ENCODE measurements around the gene PTOV1.

The PTOV1 gene

DNA sequence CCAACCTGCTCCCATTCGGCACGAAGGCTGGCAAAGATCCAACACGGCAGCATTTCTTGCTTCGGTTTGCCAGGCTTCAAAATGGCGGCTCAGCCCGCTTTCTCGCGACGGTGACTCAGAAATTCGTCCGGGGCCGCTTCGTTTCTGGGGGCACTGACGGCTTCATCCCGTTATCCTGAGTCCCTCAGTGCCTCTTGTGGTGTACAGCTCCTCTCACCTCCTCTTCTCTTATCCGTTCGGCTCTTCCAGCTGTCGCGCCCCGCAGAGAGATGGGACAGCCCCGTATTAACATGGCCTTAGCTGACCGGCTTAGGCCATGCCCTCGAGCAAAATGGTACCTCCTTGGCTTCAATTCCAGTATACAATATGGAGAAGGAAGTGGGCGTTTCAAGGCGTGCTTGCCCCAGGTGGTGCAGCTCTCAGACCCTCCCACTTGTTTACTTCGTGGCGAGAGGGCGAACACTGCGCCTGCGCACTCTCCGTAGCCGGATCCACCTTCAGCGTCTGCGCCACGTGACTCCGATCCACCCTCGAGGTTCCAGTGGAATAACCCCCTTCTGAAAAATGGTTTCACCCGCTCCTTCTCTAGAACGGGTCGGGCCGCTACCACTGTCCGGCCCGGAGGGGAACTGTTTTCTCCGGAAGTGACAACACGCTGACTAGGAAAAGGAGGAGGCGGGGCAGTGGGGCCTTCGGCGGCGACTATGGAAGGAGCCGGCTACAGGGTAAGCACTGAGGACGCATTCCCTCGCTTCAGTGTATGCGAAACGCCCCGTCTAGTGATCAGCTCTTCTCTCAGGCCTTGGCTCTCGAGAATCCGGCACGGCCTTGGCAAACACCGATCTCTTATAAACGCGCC, 26.3 kb downstream of the PTOV1 start, which contains the start of the genes AKT1S1 and TBC1D17:
Gene AKT1S1, minus strand, starts transcription at position 336 of the 859 bp plus-strand sequence. CDS start 4,060 bp downstream, outside the sequence.
Gene TBC1D17, plus strand, starts transcription at position 683 of the 859 bp plus-strand sequence. Its CDS starts 22 bp downstream, at position 705.
- peak; percentile 99 for DNase-seq

- peak; percentile 99 for DNase-seq
Measured at GRCh38 chr19:49877879-49878743, 27.2 kb downstream of the PTOV1 start.

DNA sequence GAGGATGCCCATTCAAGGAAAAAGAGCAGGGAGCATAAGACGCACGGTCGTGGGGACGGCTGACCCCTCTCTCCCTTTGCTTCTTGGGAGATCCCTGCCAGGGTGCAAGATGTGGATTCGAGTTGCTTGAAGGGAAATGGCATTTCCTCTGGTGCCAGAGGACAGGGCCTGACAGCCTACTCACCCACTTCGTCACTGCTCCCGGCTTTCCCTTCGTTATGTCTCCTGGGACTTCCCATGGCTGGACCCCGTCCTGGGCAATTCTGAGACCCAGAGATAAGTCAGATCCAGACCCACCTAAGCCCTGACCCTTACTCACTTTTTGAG, 27.7 kb downstream of the PTOV1 start:
- no peak for DNase-seq

DNA sequence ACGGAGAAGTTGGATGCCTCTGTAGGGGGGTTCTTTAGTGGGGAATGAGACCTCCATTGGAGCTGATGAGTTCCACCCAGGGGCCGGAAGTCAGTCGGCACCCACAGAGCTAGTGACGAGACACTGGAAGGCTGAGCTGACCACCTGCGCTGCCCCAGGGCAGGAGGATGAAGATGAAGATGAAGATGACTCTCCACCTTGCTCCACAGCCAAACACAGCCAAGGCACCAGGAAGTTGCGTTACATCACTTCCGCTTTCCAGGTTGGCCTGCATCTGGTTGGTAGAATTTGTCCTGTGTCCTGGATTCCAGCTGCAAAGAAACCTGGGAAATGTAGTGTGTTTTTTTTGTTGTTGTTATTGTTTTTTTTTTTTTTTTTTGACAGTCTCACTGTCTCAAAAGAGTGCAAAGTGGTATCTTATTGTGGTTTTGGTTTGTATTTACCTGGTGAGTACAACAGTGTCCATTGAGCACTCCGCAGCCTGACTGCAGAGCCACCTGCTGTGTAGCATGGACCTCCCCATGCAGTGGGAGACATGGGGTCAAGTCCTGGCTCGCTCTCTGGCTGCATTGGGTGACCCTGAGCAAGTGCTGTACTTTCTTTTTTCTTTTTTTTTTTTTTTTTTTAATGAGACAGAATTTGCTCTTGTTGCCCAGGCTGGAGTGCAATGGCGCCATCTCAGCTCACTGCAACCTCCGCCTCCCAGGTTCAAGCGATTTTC, 28.4 kb downstream of the PTOV1 start:
- no peak for DNase-seq

DNA sequence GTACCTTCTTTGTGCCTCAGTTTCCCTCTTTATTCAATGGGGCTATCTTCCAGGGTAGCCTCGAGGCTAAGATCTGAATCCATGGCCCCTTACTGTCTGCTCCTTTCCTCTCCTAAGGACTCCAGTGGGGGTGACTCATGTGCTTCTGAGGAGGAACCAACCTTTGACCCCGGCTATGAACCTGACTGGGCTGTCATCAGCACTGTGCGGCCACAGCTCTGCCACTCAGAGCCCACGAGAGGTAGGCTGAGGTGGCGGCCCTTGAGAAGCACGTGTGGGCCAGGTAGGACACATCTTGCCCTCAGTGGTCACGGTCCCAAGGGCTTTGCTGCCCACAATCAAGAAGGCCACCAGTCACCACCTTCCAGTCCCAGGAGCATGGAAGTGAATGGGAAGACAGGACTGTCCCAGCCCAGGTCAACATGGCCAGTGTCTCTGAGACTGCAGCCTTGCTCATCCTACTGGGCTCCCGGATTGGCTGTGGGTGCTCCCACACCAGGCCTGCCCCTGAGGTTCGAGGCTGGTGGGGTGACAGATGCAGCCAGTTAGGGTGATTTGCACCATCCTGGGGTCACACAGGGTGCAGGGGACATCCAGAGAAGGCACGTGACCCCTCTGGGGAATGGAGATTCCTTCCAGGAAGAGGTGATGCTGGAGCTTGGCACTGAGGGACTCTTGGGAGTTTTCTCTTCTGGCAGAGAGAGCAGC, 29.4 kb downstream of the PTOV1 start:
- no peak for DNase-seq

- DNase-seq = no peak
Measured at GRCh38 chr19:49881186-49881585, 30.2 kb downstream of the PTOV1 start.

DNA sequence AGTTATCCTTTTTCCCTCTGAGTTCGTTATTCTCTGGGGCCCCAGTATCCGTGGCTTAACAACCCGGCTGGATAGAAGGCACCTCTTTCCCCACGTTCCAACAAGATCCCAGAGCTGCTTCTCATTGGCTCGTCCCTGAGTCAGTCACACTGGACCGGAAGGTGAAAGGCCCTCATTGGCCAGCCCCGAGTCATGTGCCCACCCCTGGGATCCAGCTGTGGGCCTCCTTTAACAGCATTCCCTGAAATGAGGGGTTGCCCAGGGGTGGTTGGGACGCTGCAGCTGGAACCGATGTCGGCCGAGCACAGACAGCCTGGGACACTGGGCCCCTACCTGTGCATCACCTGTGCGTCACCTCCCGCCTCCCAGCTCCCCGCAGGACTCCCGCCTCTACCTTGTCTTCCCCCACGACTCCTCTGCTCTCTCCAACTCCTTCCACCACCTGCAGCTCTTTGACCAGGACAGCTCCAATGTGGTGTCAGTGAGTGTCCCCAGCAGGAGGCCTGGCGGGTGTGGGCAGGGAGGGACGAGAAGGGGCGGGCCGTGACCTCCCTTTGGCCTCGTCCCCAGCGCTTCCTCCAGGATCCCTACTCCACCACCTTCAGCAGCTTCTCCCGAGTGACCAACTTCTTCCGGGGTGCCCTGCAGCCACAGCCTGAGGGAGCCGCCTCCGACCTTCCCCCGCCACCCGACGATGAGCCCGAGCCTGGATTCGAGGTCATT, 30.9 kb downstream of the PTOV1 start:
- no peak for DNase-seq

GRCh38 chr19:49882643-49883042, 31.7 kb downstream of the PTOV1 start:
- no peak for DNase-seq

GRCh38 chr19:49883094-49883493, 32.1 kb downstream of the PTOV1 start:
- no peak for DNase-seq

GRCh38 chr19:49884109-49884508, 33.1 kb downstream of the PTOV1 start:
- no peak for DNase-seq

DNA sequence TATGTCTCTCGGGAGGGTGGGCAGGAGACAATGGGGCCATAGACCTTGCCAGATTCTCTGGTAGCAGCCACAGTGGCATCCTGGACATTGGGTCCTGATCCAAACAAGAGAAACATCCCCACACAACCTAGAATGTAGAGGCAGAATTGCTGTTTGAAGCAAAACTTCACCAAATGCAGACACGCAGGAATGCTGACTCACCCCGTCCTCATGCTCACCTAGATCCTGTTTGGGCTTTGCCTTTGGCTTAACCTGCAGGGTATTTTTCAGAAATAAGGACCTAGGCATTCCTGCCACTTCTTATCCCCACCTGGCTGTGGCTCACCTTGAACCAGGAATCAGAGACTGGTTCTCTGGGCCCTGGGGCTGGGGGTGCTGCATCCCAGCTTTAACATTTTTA, 33.8 kb downstream of the PTOV1 start:
- no peak for DNase-seq

- DNase-seq = no peak
Measured at GRCh38 chr19:49887037-49887664, 36.2 kb downstream of the PTOV1 start.

DNA sequence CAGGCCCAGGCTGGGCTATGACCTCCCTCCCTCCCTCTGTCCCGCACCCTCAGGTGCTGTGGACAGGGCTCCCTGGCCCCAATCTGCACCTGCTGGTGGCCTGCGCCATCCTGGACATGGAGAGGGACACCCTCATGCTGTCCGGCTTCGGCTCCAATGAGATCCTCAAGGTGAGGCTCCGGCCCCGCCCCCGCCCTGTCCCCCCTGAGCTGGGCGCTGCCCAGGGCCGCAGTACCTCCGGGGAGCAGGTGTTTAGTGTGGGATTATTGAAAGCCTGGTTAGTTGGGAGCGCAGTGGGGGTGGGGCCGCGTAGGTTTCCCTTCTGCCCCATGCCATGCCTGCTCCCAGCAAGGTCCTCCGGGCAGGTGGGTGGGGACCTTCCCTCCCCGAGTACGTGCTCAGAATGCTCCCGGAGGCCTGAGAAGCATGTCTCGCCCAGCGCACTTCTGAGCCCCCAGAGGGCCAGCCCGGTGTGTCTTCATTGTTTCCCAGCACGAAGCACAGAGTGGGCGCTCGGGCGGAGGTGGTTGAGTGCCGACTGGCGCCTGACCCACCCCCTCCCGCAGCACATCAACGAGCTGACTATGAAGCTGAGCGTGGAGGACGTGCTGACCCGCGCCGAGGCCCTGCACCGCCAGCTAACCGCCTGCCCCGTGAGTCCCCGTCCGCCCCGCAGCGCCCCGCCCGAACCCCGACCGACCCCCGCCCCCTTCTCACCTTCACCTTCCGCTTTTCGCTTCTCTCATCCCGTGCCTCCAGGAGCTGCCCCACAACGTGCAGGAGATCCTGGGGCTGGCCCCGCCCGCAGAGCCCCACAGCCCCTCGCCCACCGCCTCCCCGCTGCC, 36.9 kb downstream of the PTOV1 start:
- DNase-seq = no peak

- DNase-seq = no peak
Measured at GRCh38 chr19:49888510-49888824, 37.5 kb downstream of the PTOV1 start.

DNA sequence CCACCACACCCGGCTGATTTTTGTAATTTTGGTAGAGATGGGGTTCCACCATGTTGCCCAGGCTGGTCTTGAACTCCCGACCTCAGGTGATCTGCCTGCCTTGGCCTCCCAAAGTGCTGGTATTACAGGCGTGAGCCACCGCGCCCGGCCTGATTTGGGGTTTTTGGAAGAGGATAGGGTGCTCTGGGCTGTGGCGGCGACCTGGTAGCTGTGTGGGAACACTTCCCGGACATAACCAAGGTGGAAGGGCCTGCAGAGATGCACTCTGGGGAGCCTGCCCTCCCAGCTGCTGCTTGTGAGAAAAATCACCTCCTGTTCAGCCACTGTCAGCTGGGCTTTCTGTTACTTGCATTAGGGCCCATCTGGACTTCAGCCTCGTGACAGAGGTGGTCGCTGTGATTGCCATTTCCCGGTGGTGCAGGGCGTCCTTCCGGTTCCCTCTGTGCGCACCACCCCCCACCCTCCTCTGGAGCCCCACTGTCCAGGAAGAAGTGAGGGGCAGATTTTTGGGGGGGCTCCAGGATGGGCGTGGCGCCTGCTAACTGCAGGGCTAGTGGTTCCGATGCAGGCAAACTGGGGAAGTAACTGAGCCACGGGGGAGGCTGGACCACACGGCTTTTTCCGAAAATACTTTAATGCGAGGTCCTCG, 38.2 kb downstream of the PTOV1 start:
- no peak for DNase-seq

DNA sequence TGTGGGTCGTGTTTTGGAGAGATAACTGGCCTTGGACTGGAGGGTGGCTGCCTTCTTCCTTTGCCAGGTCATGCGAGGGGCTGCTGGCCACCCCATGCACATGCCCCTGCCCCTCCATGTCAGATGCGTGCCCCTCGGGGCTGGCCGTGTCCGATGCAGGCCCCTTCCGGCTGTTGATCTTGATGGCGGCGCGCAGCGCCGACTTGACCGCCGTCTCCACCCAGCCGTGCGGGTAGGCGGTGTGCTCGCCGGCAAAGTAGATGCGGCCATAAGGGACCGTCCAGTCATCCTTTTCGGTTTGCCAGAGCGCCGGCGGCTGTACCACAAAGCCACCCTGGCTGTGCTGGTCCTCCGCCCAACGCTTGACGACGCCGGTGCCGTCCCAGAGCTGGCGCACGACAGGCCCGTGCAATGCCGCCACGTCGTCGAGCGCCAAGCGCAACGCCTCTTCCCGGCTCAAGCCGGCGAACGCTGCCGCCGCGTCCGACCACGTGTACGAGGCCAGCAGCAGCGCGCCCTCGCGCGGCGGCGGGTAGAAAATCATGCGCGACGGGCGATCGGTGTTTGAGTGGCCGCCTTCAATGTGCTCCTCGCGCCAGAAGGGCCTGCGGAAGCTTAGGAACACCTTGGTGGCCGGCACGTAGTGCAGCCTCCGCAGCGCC, 38.9 kb downstream of the PTOV1 start:
- DNase-seq = peak; percentile 83

- DNase-seq = peak; percentile 65
Measured at GRCh38 chr19:49890349-49891311, 39.7 kb downstream of the PTOV1 start.

- DNase-seq = no peak
Measured at GRCh38 chr19:49891393-49891792, 40.4 kb downstream of the PTOV1 start.
